ENCODE data around the gene ELOA. TPM values are rescaled to one million over a fixed set of nuclear protein-coding genes. Genes with fewer than 3 reads are reported as not detected.

ELOA gene, protein sequence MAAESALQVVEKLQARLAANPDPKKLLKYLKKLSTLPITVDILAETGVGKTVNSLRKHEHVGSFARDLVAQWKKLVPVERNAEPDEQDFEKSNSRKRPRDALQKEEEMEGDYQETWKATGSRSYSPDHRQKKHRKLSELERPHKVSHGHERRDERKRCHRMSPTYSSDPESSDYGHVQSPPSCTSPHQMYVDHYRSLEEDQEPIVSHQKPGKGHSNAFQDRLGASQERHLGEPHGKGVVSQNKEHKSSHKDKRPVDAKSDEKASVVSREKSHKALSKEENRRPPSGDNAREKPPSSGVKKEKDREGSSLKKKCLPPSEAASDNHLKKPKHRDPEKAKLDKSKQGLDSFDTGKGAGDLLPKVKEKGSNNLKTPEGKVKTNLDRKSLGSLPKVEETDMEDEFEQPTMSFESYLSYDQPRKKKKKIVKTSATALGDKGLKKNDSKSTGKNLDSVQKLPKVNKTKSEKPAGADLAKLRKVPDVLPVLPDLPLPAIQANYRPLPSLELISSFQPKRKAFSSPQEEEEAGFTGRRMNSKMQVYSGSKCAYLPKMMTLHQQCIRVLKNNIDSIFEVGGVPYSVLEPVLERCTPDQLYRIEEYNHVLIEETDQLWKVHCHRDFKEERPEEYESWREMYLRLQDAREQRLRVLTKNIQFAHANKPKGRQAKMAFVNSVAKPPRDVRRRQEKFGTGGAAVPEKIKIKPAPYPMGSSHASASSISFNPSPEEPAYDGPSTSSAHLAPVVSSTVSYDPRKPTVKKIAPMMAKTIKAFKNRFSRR
- total RNA-seq, result 24.5 TPM

DNA sequence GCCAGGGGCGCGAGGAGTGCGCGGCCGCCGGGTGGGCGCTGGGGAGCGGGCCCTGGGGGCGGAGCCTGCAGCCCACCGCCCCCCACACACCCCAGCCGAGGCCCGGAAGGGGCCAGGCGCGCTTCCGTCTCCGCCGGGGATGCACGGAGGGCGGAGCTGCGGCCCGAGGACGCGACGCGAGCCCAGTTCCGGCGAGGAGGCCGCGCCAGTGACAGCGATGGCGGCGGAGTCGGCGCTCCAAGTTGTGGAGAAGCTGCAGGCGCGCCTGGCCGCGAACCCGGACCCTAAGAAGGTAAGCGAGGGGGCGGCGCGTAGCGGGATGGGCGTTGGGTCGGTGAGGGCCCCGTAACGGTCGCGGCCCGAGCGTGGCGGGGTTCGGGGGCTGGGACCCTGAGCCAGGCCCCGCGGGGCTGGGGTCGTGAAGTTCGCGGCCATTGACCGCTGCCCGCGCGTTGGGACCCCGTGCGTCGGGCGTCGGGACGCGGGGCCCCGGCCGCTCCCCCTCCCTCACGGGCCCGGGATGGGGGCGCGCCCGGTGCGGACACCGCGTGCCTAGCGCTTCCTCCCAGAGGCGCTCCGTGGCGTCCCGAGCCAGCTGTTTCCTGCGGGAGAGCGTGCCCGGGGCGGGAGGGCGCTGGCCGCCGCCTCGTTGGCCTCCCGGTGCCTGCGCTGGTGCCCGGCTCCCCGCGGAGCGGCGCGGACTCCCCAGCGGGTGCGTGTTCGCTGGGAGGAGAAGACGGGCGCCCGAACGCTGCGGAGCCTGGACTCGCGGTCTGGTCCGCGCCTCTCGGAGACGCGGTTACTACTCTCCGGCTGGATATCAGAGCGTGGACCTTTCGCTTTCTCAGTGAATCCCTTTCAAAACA, at the start of gene ELOA:
Gene ELOA, plus strand, starts transcription at position 185 of the 866 bp plus-strand sequence. Its CDS starts 33 bp downstream, at position 218.
- no peak for FAIRE-seq
- peak; percentile 89 to 92 for DNase-seq (ENCODE audit: low spot score in 2 of 2)

DNA sequence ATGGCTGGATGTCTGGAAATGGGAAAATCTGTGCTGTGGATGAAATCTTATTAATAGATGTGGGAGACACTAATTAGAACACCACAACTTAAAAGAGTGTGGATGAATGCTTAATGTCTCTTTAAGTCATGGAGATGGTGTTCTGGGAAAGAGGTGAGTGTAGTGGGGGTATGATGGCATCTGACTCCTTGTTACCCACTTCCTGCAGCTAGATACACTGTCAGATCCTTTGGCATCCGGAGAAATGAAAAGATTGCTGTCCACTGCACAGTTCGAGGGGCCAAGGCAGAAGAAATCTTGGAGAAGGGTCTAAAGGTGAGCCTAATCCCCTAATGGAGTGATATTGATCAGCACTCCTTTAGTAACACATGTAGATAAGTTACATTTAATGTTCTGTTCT, 49.7 kb upstream of the ELOA start:
- FAIRE-seq, result no peak
- DNase-seq (ENCODE audit: low spot score in 2 of 2), result no peak

DNA sequence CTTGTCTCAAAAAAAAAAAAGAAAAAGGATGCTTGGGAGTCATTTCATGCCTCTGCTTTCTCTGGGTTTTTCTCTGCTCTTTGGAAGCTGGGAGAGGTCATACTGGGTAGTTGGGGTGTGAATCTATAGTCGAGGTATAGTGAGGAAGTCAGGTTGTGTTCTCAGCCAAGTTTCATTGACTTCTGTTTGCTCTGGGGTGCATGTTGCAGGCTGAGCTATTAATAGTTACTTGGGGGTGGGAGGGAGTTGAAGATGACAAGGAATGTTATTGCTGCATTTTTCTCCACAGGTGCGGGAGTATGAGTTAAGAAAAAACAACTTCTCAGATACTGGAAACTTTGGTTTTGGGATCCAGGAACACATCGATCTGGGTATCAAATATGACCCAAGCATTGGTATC, 48.9 kb upstream of the ELOA start:
- FAIRE-seq (no peak), DNase-seq (ENCODE audit: low spot score in 2 of 2) (no peak)

DNA sequence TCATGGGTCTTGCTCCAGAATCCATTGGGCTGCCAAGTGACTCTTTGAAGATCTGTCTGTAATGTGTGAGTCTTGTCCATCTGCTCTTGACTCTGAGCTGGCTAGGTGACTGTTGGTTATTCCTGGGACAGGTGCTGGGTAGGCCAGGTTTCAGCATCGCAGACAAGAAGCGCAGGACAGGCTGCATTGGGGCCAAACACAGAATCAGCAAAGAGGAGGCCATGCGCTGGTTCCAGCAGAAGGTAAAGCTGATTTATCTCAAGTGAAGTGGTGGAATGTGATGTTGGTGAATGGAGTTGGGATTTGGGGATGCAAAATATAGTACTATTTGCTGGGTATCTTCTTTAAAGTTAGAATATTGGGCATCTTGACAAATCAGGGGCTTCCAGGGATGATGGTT, 47.6 kb upstream of the ELOA start:
- no peak for FAIRE-seq

DNA sequence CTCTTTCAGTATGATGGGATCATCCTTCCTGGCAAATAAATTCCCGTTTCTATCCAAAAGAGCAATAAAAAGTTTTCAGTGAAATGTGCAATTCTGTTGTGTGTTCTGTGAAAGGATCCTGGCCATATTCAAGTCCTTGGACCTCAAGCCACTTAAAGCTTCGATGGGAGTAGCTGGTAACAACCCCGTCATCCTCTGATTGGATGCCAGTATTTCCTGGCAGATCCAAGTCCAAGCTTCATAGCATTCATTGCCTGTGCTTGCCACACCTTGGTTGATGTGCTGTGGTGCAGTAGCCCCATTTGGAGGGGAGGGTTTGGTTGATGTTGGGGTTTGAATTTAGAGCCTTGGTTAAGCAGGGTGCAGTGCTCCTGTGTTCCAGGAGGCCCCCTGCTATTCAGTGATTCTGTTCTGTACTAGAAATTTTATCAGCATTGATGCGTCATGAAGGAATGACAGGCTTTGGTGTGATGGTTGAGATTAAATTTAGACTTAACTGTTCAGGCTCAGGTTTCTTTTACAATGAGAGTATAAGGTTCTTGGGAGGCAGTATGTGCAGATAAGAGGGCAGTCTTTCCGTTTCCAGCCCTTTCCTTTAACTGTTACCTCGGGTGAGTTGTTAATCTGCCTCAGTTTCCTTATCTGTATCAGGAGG, 46.8 kb upstream of the ELOA start:
- DNase-seq (ENCODE audit: low spot score in 2 of 2) (no peak), FAIRE-seq (no peak)

More for the DNA sequence above, 47.6 kb upstream of the ELOA start:
- no peak for DNase-seq (ENCODE audit: low spot score in 2 of 2)

DNA sequence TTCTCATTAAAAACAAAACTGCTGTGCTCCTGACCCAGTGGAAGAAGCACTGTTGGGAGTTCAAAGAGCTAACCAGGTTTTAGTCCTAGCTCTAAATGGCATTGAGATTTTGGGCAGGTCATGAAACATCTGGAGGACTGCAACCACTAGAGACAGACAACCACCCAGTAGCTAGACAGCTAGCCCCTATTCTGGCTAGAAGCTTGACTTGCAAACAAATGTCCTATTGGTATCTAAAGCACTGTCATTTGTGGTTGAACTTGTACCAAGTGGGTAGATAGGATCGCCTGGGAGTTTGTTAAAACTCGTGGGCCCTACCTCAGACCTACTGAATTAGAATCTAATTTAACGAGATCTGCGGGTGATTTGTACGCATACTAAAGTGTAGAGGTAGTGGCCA, 44.8 kb upstream of the ELOA start:
- DNase-seq (ENCODE audit: low spot score in 2 of 2) (no peak), FAIRE-seq (no peak)

DNA sequence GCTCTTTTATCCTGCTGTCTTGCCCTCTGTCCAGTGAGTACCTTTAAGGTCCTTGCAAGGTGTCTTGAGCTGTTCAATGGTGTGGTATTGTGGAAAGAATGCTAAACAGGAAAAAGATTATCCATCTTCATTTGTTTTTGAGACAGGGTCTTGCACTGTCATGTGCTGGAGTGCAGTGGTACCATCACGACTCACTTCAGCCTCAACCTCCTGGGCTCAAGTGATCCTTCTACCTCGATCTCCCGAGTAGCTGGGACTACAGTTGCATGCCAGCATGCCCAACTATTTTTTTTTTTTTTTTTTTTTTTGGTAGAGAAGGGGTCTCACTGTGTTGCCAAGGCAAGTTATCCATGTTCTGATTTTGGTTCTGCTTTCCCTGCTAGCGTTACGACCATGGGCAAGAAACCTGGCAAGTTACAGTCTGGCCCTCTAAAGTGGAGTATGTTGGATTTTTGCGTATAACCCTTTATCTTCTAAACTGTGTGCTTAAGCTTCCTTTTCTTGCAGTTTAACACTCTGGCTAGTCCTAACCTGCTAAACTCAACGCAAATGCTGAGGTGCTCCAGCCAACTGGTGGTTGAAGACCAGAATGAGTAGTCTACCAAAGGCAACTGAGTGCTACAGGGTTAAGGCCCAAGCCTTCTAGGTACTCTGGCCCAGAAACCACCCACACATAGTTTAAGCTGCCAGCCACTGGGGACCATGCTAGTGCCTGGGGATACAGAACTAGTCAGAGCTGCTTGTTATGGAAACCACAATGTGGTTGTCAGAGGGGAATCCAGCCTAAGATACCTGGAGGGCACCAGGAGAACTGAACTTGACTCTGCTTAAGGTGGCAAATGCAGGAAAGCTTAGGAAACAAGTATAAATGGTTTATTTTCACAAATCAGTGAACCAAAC, 43.7 kb upstream of the ELOA start:
- DNase-seq (ENCODE audit: low spot score in 2 of 2), result no peak
- no peak for FAIRE-seq

DNA sequence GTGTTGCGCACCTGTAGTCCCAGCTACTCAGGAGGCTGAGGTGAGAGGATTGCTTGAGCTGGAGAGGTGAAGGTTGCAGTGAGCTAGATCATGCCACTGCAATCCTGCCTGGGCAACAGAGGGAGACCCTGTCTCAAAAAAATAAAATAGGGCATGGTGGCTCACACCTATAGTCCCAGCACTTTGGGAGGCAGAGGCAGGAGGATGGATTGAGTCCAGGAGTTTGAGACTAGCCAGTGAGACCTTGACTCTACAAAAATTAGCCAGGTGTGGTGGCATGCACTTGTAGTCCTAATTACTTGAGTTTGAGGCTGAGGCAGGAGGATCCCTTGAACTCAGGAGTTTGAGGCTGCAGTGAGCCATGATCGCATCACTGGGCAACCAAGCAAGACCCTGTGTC, 42.0 kb upstream of the ELOA start:
- DNase-seq (ENCODE audit: low spot score in 2 of 2), result no peak
- no peak for FAIRE-seq

DNA sequence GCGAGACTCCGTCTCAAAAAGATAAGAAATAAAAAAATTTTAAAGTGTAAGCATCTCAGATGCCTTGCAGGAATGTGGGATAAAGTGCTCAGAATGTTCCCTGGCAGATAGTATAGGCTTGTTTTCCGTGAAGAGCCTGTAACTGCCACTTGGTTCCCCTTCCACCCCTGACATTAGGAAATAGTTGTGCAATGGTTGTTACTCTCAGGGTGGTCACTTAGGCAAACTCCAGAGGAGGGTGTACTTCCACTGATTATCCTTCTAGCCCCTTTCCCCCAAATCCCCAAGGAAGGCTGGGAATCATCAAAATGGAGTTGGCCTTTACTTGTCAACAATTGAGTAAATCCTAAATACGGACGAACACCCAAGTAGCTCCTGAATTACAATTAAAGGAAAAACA, 41.3 kb upstream of the ELOA start:
- FAIRE-seq (no peak), DNase-seq (ENCODE audit: low spot score in 2 of 2) (no peak)

DNA sequence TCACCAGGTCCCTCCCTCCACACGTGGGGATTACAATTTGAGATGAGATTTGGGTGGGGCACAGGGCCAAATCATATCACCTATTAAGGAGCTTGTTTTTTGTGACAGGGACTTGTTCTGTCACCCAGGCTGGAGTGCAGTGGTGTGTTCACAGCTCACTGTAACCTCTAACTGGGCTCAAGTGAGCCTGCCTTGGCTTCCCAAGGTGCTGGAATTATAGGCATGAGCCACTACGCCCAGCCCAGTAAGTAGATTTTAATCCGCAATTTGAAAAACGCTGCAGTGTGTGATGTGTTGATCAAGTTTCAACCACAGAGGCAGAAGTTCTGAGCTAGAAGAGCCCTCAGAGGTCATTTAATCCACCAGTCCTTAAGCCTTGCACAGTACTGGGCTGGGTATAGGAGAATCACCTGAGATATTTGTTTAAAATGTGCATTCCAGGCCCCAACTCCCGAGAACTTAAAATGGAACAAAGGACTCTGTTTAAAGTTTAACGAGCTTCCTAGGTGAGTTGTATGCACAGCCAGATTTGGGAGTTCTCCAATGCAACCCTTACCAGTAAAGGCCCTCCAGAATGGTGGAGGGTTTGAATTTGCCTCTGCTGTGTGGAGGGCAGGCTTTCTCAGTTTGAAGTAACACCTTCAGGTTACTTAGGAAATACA, 38.3 kb upstream of the ELOA start:
- DNase-seq (ENCODE audit: low spot score in 2 of 2) (no peak), FAIRE-seq (no peak)

DNA sequence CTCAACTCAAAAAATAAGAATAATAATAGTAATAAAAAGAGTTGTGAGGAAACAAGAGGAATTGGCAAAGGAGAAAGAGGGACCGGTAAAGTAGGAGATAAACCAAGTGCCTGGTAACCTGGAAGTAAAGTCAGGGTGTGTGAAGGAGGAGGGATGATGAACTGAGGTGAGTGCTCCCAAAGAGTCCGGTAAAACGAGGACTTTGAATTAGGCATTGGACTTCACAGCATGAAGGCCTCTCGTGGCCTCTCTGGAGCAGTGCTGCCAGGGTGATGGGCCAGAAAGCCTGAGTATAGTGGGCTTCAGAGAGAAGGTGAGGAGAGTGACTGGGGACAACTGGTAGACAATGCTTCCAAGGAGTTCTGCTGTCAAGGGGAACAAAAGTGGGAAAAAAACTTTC, 34.0 kb upstream of the ELOA start:
- DNase-seq (ENCODE audit: low spot score in 2 of 2), result no peak
- no peak for FAIRE-seq

DNA sequence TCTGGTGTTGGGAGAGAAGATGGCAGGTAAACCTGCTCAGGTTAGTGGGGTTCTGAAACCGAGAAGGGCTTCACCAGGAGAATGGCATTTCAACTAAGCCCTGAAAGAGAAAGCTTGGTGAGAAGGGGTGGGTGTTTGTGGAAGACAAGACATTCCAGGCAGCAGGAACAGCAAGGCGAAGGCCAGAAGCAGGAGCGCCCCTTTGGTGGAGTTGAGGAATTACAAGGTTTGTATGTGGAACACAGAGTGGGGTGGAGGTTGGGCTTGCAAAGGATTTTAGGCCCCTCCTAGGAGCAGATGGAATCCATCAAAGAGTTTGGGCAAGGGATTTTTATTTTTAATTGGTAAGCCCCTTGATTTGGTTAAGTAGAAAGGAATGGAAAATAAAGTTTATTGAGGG, 24.8 kb upstream of the ELOA start:
- no peak for FAIRE-seq
- no peak for DNase-seq (ENCODE audit: low spot score in 2 of 2)

DNA sequence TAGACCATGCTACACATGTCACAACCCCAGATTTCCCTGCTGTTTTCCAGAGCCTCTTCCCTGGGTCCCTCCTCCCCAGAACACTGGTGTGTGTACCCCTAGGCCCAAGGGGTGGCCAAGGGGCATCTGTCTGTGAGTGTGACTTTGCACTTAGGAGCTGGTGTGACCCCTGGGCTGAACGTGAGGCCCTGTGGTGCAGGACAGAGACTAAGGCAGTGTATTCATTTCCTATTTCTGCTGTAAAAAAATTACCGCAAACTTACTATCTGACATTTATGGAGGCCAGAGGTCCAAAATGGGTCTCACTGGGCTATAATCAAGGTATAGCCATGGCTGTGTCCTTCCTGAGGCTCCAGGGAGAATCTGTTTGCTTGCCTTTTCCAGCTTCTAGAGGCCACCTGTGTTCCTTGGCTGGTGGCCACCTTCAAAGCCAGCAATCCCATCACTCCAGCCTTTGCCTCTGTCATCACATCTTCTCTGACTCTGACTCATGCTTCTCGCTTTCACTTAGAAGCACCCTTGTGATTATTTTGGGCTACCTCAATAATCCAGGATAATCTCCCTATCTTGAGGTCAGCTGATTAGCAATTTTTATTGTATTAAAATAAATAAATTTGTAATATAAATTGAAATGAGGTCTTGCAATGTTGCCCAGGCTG, 24.0 kb upstream of the ELOA start:
- DNase-seq (ENCODE audit: low spot score in 2 of 2), result no peak
- FAIRE-seq, result no peak

DNA sequence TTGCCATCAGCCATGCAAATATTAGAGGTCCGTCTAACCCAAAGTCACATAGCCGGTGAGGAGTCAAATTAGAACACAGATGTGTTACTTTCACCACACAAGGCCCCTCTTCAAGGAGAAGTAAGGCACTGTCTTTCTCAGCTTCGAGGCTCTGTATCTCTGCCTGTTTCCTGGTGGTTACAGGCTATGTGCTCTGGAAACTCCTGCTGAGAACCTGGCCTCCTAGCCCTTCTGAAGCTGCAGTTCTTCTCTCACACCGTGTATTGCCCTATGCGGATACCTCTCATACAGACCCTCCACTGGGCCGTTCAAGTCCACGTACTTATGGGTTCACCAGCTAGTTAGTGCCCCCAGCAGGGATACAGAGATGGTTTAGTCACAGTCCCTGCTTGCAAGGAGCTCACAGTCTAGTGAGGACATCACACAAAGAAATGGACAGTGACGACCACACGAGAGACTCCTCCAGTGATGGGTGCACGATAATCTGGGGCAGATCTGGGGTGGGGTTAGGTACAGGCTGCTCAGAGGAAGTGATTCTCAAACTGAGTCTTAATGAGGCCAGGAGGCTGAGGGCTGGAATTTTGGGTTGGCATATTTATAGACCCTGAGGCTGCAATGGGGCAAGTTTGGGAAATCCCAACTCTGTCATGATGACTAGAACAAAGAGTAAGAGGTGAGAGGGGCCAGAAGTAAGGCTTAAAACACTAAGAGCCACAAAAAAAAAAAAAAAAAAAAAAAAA, 22.8 kb upstream of the ELOA start:
- DNase-seq (ENCODE audit: low spot score in 2 of 2) (no peak), FAIRE-seq (no peak)

DNA sequence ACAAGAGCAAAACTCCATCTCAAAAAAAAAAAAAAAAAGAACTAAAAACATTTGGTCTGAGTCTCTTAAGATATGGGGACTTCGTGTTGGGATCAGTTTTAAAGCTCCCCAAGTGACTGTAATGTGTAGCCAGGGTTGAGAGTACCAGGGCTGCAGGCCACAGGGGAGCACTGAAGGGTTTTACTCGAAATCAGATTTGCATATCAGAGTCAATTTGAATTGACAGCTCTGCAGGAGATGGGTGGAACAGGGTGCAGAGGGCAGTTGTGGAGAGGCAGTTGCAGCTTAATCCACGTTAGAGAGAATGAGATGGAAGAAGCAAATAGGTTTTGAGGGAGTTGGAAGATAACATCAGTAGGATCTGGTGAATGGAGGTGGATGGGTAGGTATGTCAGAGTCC, 20.6 kb upstream of the ELOA start:
- FAIRE-seq (no peak), DNase-seq (ENCODE audit: low spot score in 2 of 2) (no peak)

DNA sequence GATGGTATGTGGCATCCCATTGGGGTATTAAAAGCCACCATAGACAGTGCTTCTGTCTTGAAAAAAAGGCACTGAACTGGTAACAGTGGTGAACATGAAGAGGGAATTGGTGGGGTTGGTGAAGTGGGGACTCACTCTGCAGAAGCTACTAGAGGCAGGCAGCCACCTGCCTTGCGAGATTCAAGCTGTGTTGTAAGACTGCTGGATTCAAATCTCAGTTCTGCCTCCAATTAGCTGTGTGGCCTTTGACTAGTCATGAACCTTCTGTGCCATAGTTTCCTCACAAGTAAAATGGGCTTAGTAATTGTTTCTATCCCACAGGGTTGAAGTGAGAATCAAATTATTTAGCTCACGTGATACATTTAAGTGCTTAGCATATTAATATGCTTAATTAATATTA, 16.6 kb upstream of the ELOA start:
- FAIRE-seq (no peak), DNase-seq (ENCODE audit: low spot score in 2 of 2) (no peak)

DNA sequence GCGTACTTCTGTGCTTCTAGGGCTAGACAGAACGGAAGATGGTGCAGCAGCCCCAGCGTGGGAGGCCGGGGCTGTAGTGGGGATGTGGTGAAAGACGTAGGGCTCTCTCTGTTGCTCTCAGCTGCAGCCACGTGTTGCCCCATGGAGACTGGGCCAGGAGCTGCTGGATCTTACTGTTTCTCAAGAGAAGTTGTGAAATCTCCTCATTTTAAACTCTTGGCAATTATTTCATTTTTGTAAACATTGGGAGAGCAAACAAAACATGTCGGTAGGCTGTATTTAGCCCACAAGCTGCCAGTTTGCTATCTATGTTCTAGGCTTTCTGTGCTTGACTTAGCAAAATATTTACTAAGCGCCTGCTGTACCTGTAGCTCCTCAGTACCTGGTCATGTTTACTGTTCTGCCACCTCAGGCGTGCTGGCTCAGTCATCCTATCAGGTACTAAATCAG, 15.9 kb upstream of the ELOA start:
- no peak for FAIRE-seq

More for the DNA sequence above, 15.9 kb upstream of the ELOA start:
- no peak for DNase-seq (ENCODE audit: low spot score in 2 of 2)
